GM13977 (cell line): ENCODE data around the gene MTA3.

Experiments used
- DNase-seq: peaks from one replicate; pipeline ENCODE4 v3.0.0; 2012; ENCODE audit warnings: low spot score
- CTCF ChIP-seq: IDR thresholded peaks from 2 replicates; pipeline ENCODE4 v1.5.1; 2012; ENCODE audit warnings: mild to moderate bottlenecking, control low read depth; ENCODE audit not compliant: insufficient read depth; ENCODE audit errors: extremely low read depth, missing control alignments
- in situ Hi-C: fragments of 300-500 bp; cut with MboI; formaldehyde crosslinking; loops from one replicate; pipeline ENCODE4 v1.12.0; 2022; ENCODE audit warnings: low sequenced_read_pairs, low pct_unique_long_range_greater_than_20kb, mixed read lengths, inconsistent platforms; ENCODE audit not compliant: unreplicated experiment

Gene MTA3

GRCh38 chr2:42786561-42787345 lies 218.3 kb downstream of the MTA3 start:
- TF ChIP-seq CTCF = no peak
- no peak for DNase-seq
- in situ Hi-C loops = no loop called here

GRCh38 chr2:42787424-42787787 lies 219.0 kb downstream of the MTA3 start:
- in situ Hi-C loops = no loop called here
- no peak for DNase-seq
- TF ChIP-seq CTCF = no peak

- DNase-seq = no peak
- no peak for TF ChIP-seq CTCF
- in situ Hi-C loops = no loop called here
Measured at GRCh38 chr2:42787788-42788477, 219.5 kb downstream of the MTA3 start.

GRCh38 chr2:42788478-42788793 lies 220.0 kb downstream of the MTA3 start:
- DNase-seq = no peak
- TF ChIP-seq CTCF = no peak
- in situ Hi-C loops = no loop called here

- no peak for TF ChIP-seq CTCF
- in situ Hi-C loops = no loop called here
- no peak for DNase-seq
Measured at GRCh38 chr2:42788882-42789281, 220.4 kb downstream of the MTA3 start.

GRCh38 chr2:42789751-42790150 lies 221.3 kb downstream of the MTA3 start:
- in situ Hi-C loops = no loop called here
- no peak for TF ChIP-seq CTCF
- DNase-seq = no peak
